HG03045 (cell line): ENCODE data around the gene ZNF556.
"Not testable (repeated sequence)": the region's sequence is repeated elsewhere in the genome, so short reads cannot be mapped to it uniquely, and the experiment has no call there.

Experiments used
- ATAC-seq: cut with Tn5 transposase; IDR thresholded peaks from one replicate; pipeline ENCODE4 v1.9.1; 2021; ENCODE audit warnings: mild to moderate bottlenecking, moderate library complexity; ENCODE audit not compliant: unreplicated experiment

Gene ZNF556

DNA sequence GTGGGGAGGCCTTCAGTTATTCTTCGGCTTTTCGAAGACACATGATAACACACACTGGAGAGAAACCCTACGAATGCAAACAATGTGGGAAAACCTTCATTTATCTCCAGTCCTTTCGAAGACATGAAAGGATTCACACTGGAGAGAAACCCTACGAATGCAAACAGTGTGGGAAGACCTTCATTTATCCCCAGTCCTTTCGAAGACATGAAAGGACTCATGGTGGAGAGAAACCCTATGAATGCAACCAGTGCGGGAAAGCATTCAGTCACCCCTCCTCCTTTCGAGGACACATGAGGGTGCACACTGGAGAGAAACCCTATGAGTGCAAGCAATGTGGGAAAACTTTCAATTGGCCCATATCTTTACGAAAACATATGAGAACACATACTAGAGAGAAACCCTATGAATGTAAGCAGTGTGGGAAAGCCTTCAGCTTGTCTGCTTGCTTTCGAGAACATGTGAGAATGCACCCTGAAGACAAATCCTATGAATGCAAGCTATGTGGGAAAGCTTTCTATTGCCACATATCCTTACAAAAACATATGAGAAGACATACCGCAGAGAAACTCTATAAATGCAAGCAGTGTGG lies 14.0 kb upstream of the ZNF556 start:
- ATAC-seq = no peak

DNA sequence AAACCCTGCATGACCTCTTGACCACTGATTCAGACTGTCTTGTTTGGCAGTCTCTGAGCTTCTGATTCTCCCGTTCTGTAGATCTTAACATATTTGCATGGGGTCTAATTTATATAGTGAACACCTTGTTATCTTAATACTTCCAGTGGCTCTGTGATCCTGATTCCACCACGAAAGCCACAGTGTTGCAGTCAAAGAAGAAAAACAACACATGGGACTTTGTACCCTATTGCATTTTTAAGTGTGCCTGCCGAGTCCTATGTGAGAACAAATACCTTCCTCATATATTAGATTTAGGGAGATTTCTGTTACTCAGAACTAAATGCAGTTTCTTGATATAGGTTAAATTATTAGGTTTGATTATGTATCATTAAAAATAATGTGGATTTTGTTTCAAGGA lies 12.3 kb upstream of the ZNF556 start:
- no peak for ATAC-seq

DNA sequence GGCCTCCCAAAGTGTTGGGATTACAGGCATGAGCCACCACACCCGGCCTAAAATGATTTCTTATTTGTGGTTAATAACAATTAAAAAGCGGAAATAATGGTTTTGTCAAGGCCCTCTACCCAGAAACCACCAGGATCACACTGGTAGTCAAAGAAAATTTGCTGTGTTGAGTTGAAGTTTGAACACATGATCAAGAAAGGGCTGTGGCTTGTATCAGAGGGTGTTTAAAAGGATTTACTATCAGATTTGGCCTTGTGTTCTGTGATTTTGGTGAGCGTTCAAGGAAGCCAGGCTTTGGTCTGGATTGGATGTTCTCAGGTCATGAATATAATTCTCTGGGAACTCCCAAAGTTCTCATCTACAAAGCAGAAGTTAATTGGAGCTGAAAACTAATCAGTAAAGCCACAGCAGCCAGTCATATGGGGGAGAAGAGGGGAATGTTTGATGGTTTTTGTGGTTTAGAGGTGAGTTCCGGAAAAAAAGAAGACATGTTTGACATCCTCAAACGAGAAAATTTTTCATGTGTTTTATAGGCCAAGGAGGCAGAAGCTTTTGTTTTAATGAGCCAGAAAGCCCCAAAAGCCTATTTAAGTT lies 10.6 kb upstream of the ZNF556 start:
- no peak for ATAC-seq

GRCh38 chr19:2858864-2859263 lies 8.3 kb upstream of the ZNF556 start:
- ATAC-seq = no peak

DNA sequence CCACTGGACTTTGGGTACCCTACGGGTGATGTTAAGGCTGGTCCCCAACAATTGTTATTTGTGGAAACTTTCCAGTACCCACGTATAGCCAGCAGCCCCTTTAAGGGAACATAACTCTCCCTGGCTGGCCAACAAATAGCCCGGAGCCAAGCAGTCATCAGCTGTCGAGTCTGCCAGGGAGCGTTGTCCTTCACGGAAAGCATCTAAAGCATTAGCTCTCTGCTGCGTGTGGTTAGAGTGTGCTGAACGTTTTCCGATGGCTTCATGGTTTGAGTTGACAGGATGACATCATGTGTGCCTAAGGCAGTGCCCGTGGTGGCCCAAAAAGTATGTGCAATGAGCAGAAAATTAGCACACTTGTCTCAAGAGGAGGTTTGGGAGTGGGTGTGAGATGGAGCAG lies 3.3 kb upstream of the ZNF556 start:
- no peak for ATAC-seq

DNA sequence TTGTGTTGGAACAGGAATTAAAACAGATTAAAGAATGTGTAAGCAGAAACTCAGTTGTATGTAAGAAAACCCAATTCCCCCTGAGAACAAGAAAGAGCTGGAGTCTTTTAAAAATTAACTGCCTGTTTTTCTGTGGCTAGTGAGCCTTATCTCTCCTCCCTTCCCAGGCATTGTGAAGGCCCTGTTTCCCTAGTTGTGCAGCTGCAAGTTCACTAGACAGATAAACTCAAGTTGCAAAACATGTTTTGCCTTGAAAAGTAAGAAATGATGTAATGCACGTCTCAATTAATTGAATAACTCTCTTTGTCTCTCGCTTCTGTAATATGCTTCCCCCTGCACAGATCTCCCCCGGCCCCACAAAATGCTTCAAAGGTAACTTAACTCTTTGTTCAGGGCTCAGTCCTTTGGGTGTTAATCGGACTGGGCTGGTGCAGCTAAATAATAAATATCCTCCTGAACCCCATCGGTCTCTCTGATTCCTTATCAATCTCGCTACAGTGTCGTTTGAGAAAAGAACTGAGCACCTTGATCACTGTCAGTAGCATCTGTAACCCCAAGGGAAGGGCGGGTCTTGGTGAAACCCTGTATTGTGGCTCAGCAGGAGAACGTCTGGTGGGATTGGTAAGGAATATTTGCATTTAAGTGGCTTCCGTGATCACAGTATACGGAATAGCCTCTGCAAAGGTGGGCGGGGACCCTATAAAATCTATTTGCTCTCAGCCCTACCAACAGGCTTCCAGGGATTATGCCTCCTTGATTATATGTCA lies 1.6 kb upstream of the ZNF556 start:
- no peak for ATAC-seq

DNA sequence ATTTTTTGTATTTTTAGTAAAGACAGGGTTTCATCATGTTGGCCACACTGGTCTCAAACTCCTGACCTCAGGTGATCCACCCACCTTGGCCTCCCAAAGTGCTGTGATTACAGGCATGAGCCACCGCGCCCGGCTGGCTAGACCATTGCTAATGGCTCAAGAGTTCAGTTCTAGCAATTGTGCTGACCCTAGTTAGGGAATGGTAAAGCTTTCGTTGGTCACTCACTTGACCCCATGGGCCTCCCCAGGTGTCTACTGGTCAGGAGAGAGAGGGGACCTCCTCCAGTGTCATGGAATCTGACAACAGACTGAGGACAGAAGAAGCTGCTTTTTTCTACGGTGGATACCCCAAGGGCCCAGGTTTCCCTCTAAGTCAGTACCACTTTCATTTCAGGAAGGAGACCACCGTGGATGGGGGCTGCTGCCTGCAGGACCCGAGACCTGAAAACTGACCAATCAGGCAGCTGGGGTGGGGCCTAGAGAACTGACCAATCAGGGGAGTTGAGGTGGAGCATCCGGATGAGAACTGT lies 575 bp upstream of the ZNF556 start:
- ATAC-seq = no peak

DNA sequence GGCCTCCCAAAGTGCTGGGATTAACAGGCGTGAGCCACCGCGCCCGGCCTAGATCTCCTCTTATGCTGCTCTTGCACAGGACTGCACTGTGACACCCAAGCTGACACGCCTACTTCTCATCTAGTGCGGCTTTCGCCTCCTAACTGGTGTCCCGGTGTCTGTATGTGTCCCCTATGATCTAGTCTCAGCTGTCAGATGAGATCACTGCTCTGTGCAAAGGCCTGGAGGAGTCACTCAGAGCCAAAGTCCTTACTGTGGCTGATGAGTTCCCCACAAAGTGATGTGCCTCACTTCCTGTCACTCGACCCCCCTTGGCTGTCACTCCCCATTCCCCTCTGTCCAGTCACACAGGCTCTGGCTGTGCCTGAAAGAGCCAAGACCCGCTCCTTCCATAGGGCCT lies 2.5 kb downstream of the ZNF556 start:
- no peak for ATAC-seq

DNA sequence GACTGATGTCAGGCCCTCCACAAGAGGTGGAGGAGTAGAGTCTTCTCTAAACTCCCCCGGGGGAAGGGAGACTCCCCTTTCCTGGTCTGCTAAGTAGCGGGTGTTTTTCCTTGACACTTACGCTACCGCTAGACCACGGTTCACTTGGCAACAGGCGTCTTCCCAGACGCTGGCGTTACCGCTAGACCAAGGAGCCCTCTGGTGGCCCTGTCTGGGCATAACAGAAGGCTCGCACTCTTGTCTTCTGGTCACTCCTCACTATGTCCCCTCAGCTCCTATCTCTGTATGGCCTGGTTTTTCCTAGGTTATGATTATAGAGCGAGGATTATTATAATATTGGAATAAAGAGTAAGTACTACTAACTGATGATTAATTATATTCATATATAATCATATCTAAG lies 5.0 kb downstream of the ZNF556 start:
- not testable (repeated sequence) for ATAC-seq

- ATAC-seq = no peak
These were observed 10.5 kb downstream of the ZNF556 start for GRCh38 chr19:2877398-2878331.

GRCh38 chr19:2883686-2884439 lies 16.7 kb downstream of the ZNF556 start:
- no peak for ATAC-seq

GRCh38 chr19:2885736-2886135 lies 18.6 kb downstream of the ZNF556 start:
- no peak for ATAC-seq

DNA sequence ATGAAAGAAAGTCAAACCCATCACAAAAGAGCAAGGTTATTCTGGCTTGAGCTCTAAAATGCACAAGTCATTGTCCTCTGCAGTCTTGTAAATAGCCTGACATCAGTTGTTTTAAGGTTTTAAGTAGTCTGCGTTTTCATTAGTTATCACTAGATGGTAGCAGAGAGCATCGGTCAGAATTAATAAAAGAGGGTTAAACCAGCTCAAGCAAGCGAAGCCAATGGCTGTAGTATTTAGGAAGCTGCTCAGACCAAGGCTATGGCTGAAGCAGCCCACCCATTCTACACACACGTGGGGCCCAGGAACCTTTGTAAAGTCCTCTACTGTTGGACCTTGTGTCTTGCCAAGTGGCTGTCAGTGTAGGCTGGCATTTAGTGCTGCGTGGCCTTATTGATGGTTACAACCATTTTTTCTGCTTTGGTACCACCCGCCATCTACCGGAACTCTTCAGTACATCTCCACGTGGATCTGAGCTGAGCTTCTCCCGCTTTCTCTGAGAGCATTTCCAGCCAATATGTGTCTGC lies 20.3 kb downstream of the ZNF556 start:
- no peak for ATAC-seq

DNA sequence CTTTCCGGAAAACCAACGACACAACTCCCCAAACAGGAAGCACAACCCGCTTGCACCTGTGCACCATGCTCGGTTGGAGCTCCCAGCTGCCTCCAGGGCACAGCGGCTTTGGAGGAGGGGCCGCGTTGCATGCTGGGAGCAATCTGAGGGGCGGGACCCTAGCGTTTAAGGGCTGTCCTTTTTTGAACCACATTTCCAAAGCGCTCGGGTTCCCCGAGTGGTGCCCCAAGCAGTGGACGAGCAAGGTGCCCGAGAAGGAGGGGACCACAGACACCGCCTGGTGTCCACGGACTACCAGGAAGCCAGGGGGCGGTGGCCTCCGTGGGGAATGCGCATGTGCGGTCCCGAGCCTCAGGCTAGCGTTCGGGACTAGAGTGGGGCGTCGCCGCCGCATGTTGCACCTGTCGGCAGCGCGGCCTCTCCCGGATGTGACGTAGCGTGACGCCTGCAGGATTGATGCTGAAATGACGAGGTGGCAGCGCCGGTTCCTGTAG lies 21.6 kb downstream of the ZNF556 start:
- no peak for ATAC-seq

DNA sequence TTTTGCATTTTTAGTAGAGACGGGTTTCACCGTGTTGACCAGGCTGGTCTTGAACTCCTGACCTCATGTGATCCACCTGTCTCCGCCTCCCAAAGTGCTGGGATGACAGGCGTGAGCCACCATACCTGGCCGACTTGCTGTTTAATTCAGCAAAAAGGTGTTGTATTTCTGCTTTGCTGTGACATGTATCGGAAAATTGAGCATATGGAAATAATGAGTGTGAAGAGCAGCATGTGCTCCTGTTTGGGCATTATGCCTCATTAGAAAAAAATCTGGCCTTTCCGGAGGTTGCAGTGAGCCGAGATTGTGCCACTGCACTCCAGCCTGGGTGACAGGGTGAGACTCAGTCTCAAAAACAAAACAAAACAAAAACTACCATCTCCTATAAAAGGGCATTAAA lies 23.4 kb downstream of the ZNF556 start:
- not testable (repeated sequence) for ATAC-seq

- ATAC-seq = no peak
These were observed 29.6 kb downstream of the ZNF556 start for GRCh38 chr19:2896694-2897093.

- peak; percentile 92 for ATAC-seq
These were observed 33.4 kb downstream of the ZNF556 start, which contains the start of gene ZNF57 for GRCh38 chr19:2900296-2901252. TSS of gene ZNF57 (plus strand) at chr19:2900928. CDS start at chr19:2901046, 118 bp downstream.

DNA sequence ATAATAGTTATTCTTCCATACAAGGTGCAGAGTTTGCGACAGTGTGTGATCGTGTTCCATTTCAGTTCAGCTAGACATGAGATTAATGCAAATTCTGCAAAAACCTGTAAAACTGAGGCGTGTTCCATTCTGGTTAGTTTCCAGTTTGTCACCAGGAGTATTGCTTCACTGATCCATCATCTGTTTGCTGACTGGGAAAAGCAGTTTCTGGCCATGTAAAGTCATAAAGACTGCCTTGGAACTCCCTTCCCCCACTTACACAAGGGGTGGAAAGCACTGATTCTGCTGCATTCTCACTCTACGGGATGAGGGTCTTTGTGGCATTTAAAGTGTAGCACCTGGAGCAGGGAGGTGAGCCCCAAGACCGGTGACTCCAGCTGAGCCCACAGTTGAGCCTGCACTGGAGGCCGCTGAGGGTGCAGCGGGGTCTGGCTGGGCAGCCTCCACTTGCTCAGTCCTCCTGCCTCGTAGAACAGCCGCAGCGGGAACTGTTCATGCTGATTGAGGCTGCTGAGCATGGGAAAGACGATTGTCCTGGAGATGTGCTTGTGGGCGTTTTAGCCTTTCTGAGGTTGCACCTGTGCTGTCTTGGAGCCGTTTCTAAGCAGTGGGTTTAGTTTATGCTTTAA lies 35.6 kb downstream of the ZNF556 start:
- no peak for ATAC-seq
